GM18870 (cell line): ENCODE data around the gene LRRC58.

Experiments used
- ATAC-seq: cut with Tn5 transposase; IDR thresholded peaks from one replicate; pipeline ENCODE4 v1.9.1; 2021; ENCODE audit warnings: moderate library complexity; ENCODE audit not compliant: unreplicated experiment

Gene LRRC58

DNA sequence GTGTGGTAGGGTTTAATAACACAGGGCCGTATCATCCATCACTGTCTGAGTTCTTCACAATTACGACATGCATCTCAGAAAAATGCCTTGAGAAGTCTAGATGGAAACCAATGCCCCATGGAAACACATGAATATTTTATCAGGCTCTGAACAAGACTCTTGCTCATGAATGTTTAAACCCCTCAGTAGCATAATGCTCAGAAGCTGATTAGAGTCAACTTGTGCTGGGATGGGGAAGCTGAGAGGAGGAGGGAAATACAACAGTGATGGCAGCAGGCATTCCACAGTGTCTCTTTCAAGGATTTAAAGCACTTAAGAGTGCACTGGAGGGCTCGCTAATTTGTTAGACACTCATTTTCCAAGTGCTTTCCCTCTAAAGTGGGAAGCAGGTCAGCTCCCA lies 67.9 kb downstream of the LRRC58 start:
- no peak for ATAC-seq

DNA sequence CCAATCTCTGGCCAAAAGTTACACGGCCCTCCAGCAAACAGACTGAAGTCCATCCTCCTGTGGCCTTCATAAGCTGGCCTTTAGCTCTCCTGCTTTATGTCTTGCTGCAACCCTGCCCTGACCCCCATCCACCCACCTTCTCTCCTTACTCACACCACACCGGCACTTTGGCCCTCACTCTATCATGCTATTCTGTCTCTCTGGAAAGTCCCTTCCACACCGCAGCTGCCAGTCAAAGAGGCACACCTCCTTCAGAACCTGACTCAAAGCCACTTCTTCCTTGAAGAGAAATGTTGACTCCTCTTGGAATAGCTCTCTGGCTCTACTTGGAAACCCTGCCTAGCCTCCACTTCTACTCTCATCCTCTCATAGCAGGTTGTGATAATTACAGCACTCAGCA lies 68.6 kb downstream of the LRRC58 start:
- ATAC-seq = no peak

DNA sequence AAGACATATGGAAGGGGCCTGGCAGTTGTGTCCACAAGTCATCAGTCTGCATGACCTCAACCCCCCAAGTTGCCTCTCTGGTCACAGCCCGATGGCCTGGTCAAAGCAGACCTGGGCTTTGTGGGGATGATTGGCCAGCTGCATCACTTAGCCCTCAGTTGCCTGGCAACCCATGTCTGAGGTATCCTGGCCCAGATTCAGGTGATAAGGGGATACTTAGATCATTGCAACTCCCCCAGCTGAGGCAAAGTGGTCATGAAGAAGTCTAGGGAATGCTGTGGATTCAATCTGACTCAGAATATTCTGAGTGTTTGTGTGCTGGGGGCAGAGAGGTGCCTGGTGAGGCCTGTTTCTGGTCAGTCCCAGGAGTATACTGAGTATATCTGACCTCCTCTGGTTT lies 69.1 kb downstream of the LRRC58 start:
- ATAC-seq = no peak

DNA sequence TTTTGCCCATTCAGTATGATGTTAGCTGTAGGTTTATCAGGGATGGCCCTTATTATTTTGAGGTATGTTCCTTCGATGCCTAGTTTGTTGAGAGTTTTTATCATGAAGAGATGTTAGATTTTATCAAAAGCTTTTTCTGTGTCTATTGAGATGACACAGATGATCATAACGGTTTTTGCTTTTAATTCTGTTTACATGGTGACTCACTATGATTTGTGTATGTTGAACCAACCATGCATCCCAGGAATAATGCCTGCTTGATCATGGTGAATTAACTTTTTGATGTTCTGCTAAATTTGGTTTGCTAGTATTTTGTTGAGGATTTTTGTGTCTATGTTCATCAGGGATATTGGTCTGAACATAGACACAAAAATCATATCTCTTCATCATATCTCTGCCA lies 72.4 kb downstream of the LRRC58 start:
- ATAC-seq = no peak

DNA sequence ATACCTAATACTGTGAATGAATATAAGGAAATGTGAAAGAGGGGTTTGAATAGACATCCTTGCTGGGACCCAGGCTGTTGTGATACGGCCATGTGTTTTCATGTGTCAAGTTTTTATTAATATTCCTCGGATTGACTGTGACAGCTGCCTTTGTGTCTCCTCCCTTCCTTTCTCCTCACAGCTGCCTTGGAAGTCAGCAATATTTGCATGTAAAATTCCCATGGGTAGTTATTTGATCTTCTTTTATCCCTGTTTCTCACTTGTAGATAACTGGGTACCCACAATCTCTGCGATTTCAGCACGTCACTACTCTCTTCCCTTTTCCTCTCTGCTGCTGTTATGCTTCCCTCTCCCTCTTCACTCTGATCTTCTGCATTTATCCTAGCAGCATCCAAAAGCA lies 73.5 kb downstream of the LRRC58 start:
- ATAC-seq = no peak

DNA sequence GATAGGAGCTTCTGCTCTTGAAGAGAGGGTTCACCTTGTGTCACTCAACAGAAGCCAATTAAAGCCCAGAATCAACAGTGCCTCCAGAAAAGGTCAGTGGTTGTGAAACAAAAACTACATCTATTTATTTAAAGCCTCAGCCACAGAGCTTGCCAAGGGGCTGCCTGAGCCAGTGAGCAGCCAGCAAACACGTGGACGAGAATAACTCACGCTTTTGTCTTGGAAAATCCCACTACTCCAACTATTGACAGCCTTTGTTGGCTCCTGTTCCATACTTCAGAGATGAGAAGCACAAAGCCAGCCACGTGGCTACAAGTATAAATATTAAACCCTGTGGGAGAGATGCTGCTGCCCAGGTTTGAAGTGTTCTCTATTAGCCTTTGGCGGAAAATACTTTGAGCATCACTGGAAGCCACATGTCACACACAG lies 74.4 kb downstream of the LRRC58 start:
- no peak for ATAC-seq
